ENCODE data around the gene SLC20A1.

DNA sequence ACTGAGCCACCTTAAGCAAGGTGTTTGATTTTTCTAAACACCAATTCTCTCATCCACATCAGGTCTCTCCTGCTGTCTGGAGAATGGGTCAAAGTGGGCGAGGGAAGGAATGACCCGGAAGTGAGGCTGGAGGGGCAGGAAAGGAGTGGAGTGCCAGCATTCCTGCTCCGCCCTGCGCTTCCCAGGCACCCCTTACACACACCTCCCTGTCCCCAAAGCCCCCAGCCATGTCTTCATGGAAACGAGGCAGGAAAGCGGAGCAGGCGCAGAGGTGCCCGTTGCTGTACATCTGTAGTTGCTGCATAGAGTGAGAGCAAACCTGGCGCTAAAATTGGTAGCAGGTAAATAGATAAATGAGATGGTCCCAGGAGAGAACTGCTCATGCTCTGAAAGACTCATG, 47.9 kb downstream of the SLC20A1 start:
- no peak for TF ChIP-seq CTCF (IDR thresholded peaks at IDR 0.05)
- TF ChIP-seq POLR2A (IDR thresholded peaks at IDR 0.05) = no peak

Measured in heart left ventricle (tissue), 13 donors.